ENCODE data around the gene NELL2. TPM values are rescaled to one million over a fixed set of nuclear protein-coding genes. Genes with fewer than 3 reads are reported as not detected.

NELL2 gene
- total RNA-seq, 1 donor from 2014 or later, result 6.1 TPM

GRCh38 chr12:44720265-44720664 lies 155.8 kb downstream of the NELL2 start:
- Mint-ChIP-seq H3K4me3 (ENCODE audit: low read depth) (no peak overlapping the region), H3K4me1 (ENCODE audit: low read depth) (no peaks in the 10 kb centered on the region), H3K36me3 (ENCODE audit: insufficient read depth) (no peaks in the 10 kb centered on the region), H3K27ac (no peak overlapping the region), H3K9me3 (ENCODE audit: low read depth) (peaks cover 8% of the 10 kb centered on the region), H3K27me3 (no peaks in the 10 kb centered on the region)
- no peak for DNase-seq (ENCODE audit: low spot score, unreplicated experiment)
- no peak for TF ChIP-seq CTCF (IDR thresholded peaks at IDR 0.05; ENCODE audit: unreplicated experiment)

GRCh38 chr12:44717612-44718011 lies 158.5 kb downstream of the NELL2 start:
- no peak overlapping the region for H3K4me3 Mint-ChIP-seq (ENCODE audit: low read depth)
- no peaks in the 10 kb centered on the region for H3K27me3 Mint-ChIP-seq
- no peak overlapping the region for H3K27ac Mint-ChIP-seq
- no peaks in the 10 kb centered on the region for H3K9me3 Mint-ChIP-seq (ENCODE audit: low read depth)
- no peaks in the 10 kb centered on the region for H3K4me1 Mint-ChIP-seq (ENCODE audit: low read depth)
- no peaks in the 10 kb centered on the region for H3K36me3 Mint-ChIP-seq (ENCODE audit: insufficient read depth)
- no peak for TF ChIP-seq CTCF (IDR thresholded peaks at IDR 0.05; ENCODE audit: unreplicated experiment)
- no peak for DNase-seq (ENCODE audit: low spot score, unreplicated experiment)

GRCh38 chr12:44716711-44717110 lies 159.4 kb downstream of the NELL2 start:
- Mint-ChIP-seq H3K4me3 (ENCODE audit: low read depth) (no peak overlapping the region), H3K27me3 (no peaks in the 10 kb centered on the region), H3K9me3 (ENCODE audit: low read depth) (no peaks in the 10 kb centered on the region), H3K36me3 (ENCODE audit: insufficient read depth) (no peaks in the 10 kb centered on the region), H3K27ac (no peak overlapping the region), H3K4me1 (ENCODE audit: low read depth) (no peaks in the 10 kb centered on the region)
- DNase-seq (ENCODE audit: low spot score, unreplicated experiment), result no peak
- TF ChIP-seq CTCF (IDR thresholded peaks at IDR 0.05; ENCODE audit: unreplicated experiment), result no peak

GRCh38 chr12:44711736-44712135 lies 164.4 kb downstream of the NELL2 start:
- Mint-ChIP-seq H3K27ac (no peak overlapping the region), H3K9me3 (ENCODE audit: low read depth) (no peaks in the 10 kb centered on the region), H3K4me1 (ENCODE audit: low read depth) (no peaks in the 10 kb centered on the region), H3K36me3 (ENCODE audit: insufficient read depth) (no peaks in the 10 kb centered on the region), H3K4me3 (ENCODE audit: low read depth) (no peak overlapping the region), H3K27me3 (no peaks in the 10 kb centered on the region)
- no peak for TF ChIP-seq CTCF (IDR thresholded peaks at IDR 0.05; ENCODE audit: unreplicated experiment)
- no peak for DNase-seq (ENCODE audit: low spot score, unreplicated experiment)

GRCh38 chr12:44709166-44709565 lies 166.9 kb downstream of the NELL2 start:
- no peaks in the 10 kb centered on the region for H3K27me3 Mint-ChIP-seq

More at GRCh38 chr12:44709166-44709565, 166.9 kb downstream of the NELL2 start:
- no peak for DNase-seq (ENCODE audit: low spot score, unreplicated experiment)
- Mint-ChIP-seq H3K27ac (no peak overlapping the region), H3K36me3 (ENCODE audit: insufficient read depth) (no peaks in the 10 kb centered on the region), H3K4me1 (ENCODE audit: low read depth) (no peaks in the 10 kb centered on the region), H3K4me3 (ENCODE audit: low read depth) (no peak overlapping the region), H3K9me3 (ENCODE audit: low read depth) (no peaks in the 10 kb centered on the region)
- TF ChIP-seq CTCF (IDR thresholded peaks at IDR 0.05; ENCODE audit: unreplicated experiment), result no peak

Measured in progenitor cell of endocrine pancreas (in vitro differentiated cells).